Breast epithelium (tissue), 3 donors: ENCODE measurements around the gene ACADS.

Experiments used
- CTCF ChIP-seq, 3 donors: fragments of 450-650 bp; IDR thresholded peaks; one replicate each; pipeline ENCODE4 v1.5.1; 2016 to 2017; ENCODE audit warnings: antibody characterized with exemption in 3 of 3, mild to moderate bottlenecking in 3 of 3, moderate library complexity in 3 of 3
- POLR2A ChIP-seq: fragments of 450-650 bp; IDR thresholded peaks from one replicate; pipeline ENCODE4 v1.6.1; 2016; ENCODE audit warnings: antibody characterized with exemption, mild to moderate bottlenecking, moderate library complexity
- POLR2AphosphoS5 ChIP-seq, 3 donors: sonication (generic); formaldehyde crosslinking; IDR thresholded peaks; one replicate each; pipeline ENCODE4 v1.6.1; 2017; ENCODE audit warnings: antibody characterized with exemption in 3 of 3

- TF ChIP-seq POLR2A (no peak), POLR2AphosphoS5 (IDR thresholded peaks at IDR 0.05) (no peak), CTCF (IDR thresholded peaks at IDR 0.05) (no peak)
These were observed 39.2 kb downstream of the ACADS start for GRCh38 chr12:120764816-120765215.
